ENCODE measurements around the gene SECISBP2. TPM values are rescaled to one million over a fixed set of nuclear protein-coding genes. Genes with fewer than 3 reads are reported as not detected.

Gene SECISBP2
- total and polyA plus RNA-seq, 2 of the 13 experiments (the other 11 are each of a cell fraction or from before 2014, with no cell fraction given): 32.4 to 38.0 TPM

- no peak for TF ChIP-seq PATZ1 (CRISPR knock-in tag; IDR thresholded peaks at IDR 0.05)
- 0 out of 2 replicates have a peak, but pooled peaks have one; percentile 21 for TF ChIP-seq HDAC1 (CRISPR knock-in tag; IDR thresholded peaks at IDR 0.05)
- no peak for TF ChIP-seq U2AF2 (IDR thresholded peaks at IDR 0.05; ENCODE audit: low read depth, low read length)
- TF ChIP-seq KDM5A (IDR thresholded peaks at IDR 0.05; ENCODE audit: borderline replicate concordance, low read length): no peak
- TF ChIP-seq ZNF768 (CRISPR knock-in tag; IDR thresholded peaks at IDR 0.05): 0 out of 2 replicates have a peak, but pooled peaks have one; percentile 39
- TF ChIP-seq ZBTB1 (CRISPR knock-in tag; IDR thresholded peaks at IDR 0.05; ENCODE audit: borderline replicate concordance): no peak
- no peak for TF ChIP-seq ZNF160 (CRISPR knock-in tag; IDR thresholded peaks at IDR 0.05)
- no peak for TF ChIP-seq TIGD3 (CRISPR knock-in tag; IDR thresholded peaks at IDR 0.05; ENCODE audit: borderline replicate concordance)
- no peak for TF ChIP-seq ZFP36 (IDR thresholded peaks at IDR 0.05; ENCODE audit: borderline replicate concordance, low read depth, low read length, partially characterized antibody)
- TF ChIP-seq KDM1A (CRISPR knock-in tag; IDR thresholded peaks at IDR 0.05): no peak
- TF ChIP-seq RXRB (CRISPR knock-in tag; IDR thresholded peaks at IDR 0.05; ENCODE audit: borderline replicate concordance): no peak
- TF ChIP-seq ZBTB10 (CRISPR knock-in tag; IDR thresholded peaks at IDR 0.05; ENCODE audit: borderline replicate concordance): no peak
- no peak for TF ChIP-seq ZFYVE20 (CRISPR knock-in tag; IDR thresholded peaks at IDR 0.05; ENCODE audit: borderline replicate concordance, low read depth)
- TF ChIP-seq ZNF230 (CRISPR knock-in tag; IDR thresholded peaks at IDR 0.05): 0 out of 2 replicates have a peak, but pooled peaks have one; percentile 29
- no peak for TF ChIP-seq ZNF280D (CRISPR knock-in tag; IDR thresholded peaks at IDR 0.05)
- 0 out of 2 replicates have a peak, but pooled peaks have one; percentile 19 for TF ChIP-seq ZFY (CRISPR knock-in tag; IDR thresholded peaks at IDR 0.05)
- TF ChIP-seq ZNF660 (CRISPR knock-in tag; IDR thresholded peaks at IDR 0.05; ENCODE audit: borderline replicate concordance, low read depth): no peak
- peak; percentile 42; the same call in 1 of the 2 replicates for TF ChIP-seq ZFX (CRISPR knock-in tag; IDR thresholded peaks at IDR 0.05; ENCODE audit: low read depth)
- TF ChIP-seq ZNF577 (CRISPR knock-in tag; IDR thresholded peaks at IDR 0.05; ENCODE audit: borderline replicate concordance, low read depth): no peak
- TF ChIP-seq GATA4 (IDR thresholded peaks at IDR 0.05; ENCODE audit: borderline replicate concordance, low read depth): no peak
Measured at GRCh38 chr9:89372230-89372816, 54.0 kb downstream of the SECISBP2 start (continued).
